ENCODE measurements around the gene ZNF555. TPM values are rescaled to one million over a fixed set of nuclear protein-coding genes. Genes with fewer than 3 reads are reported as not detected.

The ZNF555 gene
- total RNA-seq, 4 donors from 2014 or later, result 3.9 to 7.3 (median 4.8) TPM

DNA sequence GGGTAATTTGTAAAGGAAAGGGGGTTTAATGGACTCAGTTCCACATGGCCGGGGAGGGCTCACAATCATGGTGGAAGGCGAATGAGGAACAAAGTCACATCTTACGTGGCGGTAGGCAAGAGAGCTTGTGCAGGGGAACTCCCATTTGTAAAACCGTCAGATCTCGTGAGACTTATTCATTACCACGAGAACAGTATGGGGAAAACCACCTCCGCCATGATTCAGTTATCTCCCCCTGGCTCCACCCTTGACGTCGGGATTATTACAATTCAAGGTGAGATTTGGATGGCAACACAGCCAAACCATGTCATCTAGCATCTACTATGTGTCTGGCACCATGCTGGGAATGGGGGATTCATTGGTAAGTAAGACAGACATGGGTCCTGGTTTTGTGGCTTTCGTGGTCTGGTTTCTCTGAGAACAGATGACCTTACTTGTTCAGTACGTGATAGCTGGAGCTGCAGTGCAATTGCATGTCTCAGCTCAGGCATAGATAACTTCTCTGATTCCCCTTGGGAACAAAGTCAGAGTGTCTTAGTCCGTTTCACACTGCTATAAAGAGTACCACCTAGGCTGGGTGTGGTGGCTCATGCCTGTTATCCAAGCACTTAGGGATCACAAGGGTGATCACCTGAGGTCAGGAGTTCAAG is 13.3 kb upstream of the ZNF555 start:
- ATAC-seq (ENCODE audit: low FRiP score), result no peak
- DNase-seq (ENCODE audit: low spot score), result no peak
- TF ChIP-seq, protein P1, sequence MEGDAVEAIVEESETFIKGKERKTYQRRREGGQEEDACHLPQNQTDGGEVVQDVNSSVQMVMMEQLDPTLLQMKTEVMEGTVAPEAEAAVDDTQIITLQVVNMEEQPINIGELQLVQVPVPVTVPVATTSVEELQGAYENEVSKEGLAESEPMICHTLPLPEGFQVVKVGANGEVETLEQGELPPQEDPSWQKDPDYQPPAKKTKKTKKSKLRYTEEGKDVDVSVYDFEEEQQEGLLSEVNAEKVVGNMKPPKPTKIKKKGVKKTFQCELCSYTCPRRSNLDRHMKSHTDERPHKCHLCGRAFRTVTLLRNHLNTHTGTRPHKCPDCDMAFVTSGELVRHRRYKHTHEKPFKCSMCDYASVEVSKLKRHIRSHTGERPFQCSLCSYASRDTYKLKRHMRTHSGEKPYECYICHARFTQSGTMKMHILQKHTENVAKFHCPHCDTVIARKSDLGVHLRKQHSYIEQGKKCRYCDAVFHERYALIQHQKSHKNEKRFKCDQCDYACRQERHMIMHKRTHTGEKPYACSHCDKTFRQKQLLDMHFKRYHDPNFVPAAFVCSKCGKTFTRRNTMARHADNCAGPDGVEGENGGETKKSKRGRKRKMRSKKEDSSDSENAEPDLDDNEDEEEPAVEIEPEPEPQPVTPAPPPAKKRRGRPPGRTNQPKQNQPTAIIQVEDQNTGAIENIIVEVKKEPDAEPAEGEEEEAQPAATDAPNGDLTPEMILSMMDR (IDR thresholded peaks at IDR 0.05), result no peak

DNA sequence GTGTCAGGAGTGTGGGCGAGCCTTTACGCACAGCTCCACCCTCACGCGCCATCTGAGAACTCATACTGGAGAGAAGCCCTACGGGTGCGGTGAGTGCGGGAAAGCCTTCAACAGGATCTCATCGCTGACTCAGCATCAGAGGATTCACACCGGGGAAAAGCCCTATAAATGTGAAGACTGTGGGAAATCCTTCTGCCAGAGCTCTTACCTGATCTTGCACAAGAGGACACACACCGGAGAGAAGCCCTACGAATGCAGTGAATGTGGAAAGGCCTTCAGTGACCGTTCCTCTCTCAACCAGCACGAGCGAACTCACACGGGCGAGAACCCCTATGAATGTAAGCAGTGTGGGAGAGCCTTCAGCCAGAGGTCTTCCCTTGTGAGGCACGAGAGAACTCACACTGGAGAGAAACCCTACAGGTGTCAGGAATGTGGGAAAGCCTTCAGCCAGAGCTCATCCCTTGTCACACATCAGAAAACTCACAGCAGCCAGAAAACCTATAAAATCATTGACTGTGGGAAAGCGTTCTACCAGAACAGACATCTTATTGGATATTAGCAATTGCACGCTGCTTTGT is 6.9 kb upstream of the ZNF555 start:
- ATAC-seq (ENCODE audit: low FRiP score) (no peak), DNase-seq (ENCODE audit: low spot score) (no peak)
- TF ChIP-seq, protein P1 (IDR thresholded peaks at IDR 0.05), result no peak

DNA sequence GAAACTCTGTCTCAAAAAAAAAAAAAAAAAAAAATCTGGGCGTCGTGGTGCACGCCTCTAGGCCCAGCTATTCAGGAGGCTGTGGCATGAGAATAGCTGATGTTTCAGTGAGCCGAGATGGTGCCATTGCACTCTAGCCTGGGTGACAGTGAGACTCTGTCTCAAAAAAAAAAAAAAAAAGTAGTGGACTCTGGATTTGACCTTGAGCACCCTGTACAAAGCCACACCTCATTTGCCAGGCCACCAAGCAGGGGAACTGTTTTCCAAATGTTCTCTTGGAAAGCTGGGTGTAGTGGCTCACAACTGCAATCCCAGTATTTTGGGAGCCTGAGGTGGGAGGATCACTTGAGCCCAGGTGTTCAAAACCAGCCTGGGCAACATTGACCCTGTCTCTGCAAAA is 3.8 kb upstream of the ZNF555 start:
- TF ChIP-seq, protein P1 (IDR thresholded peaks at IDR 0.05), result no peak
- DNase-seq (ENCODE audit: low spot score) (no peak), ATAC-seq (ENCODE audit: low FRiP score) (no peak)

DNA sequence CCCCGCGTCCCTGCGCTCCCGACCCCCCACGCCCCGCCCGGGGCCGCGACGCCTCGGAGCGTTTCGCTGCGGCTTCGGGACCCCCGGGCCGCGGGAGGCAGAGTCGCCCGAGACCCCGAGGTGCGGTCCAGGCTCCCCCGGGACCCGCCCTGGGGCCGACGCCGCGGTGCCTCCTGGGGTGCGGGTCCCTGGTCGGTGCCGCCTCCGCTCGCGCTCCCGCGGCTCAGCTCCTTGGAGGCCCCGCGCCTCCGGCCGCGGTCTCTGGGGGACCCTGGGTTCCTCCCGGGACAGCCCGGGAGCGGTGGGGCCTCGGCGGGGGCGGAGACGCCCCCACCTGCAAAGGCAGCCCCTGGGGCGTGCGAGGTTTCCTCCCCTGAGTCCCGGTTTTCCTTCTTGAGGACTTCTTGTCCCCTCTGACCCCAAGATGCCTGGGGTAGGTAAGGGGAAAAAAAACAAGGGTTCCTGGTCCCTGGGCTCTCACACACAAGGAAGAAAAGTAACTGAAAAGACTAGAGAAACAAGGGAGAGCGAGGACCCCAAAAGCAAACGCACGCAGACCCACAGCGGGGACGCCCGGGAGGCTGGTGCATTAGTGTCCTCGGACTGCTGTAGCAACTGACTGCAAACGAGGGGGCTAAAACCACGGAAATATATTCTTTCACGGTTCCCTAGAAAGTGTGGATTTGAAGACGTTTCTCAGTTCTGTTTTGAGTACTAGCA is 740 bp downstream of the ZNF555 start:
- peak; percentile 2 for ATAC-seq (ENCODE audit: low FRiP score)
- DNase-seq (ENCODE audit: low spot score), result no peak
- TF ChIP-seq, protein P1 (IDR thresholded peaks at IDR 0.05), result no peak

DNA sequence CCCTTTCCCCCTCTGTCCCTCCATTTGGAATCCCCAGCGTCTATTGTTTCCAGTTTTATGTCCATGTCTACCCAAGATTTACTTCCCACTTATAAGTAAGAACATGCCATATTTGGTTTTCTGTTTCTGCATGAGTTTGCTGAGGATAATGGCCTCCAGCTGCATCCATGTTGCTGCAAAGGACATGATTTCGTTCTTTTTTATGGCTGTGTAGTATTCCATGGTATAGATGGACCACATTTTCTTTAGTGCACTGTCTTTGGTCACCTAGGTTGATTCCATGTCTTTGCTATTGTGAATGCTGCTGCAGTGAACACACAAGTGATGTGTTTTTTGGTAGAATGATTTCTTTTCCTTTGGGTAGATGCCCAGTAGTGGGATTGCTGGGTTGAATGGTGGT is 3.8 kb downstream of the ZNF555 start:
- DNase-seq (ENCODE audit: low spot score) (no peak), ATAC-seq (ENCODE audit: low FRiP score) (no peak)
- TF ChIP-seq, protein P1 (IDR thresholded peaks at IDR 0.05), result no peak

DNA sequence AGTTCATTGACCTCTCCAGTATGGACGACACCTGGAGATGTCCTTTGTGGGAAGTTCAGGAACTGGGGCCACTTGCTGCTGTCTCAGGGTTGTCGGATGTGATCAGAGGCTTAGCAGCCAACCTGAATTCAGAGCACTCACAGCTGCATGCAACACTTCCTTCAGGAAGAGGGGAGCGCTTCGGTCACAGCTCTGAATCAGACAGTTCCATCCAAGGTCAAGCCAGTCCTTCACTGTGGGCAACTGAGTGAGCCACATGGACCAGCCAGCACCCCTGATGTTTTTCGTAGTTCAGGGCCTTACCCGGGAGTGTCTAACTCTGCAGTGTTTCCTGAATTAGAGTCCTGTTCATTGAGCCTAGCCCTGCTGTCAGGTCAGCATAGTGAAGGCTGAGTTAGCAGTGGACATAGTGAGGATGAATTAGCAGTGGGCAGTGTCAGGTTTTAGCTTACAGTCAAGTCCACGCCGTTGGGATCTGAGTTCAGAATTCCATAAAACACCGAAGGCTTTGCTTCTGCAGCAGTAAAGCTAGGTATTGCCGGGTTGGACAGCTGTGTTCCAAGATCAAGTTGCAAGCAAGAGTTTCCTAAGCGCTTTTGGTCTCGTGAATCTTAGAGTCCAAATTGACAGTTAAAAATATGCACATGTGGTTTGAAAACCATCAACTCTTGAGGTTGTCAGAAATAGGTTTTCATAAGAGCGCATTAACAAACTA is 5.1 kb downstream of the ZNF555 start:
- TF ChIP-seq, protein P1 (IDR thresholded peaks at IDR 0.05), result no peak
- DNase-seq (ENCODE audit: low spot score) (no peak), ATAC-seq (ENCODE audit: low FRiP score) (no peak)
